ENCODE measurements around the gene BRSK2. TPM values are rescaled to one million over a fixed set of nuclear protein-coding genes. Genes with fewer than 3 reads are reported as not detected.

BRSK2 gene
- total RNA-seq, 1 experiment from 2014 or later = 32.2 TPM

Other genes with a start within 250 kb of the BRSK2 start
- 0.03 TPM for gene MUC5AC, start 232.0 kb upstream of the BRSK2 start, total RNA-seq (2021; ENCODE audit: unreplicated experiment)
- gene MUC5B, start 166.9 kb upstream of the BRSK2 start, total RNA-seq (2021; ENCODE audit: unreplicated experiment) = 1.2 TPM
- gene TOLLIP, start 80.3 kb upstream of the BRSK2 start, total RNA-seq (2021; ENCODE audit: unreplicated experiment) = 141 TPM
- 51.2 TPM for gene MOB2, start 96.8 kb downstream of the BRSK2 start, total RNA-seq (2021; ENCODE audit: unreplicated experiment)
- 5.5 TPM for gene DUSP8, start 182.3 kb downstream of the BRSK2 start, total RNA-seq (2021; ENCODE audit: unreplicated experiment)
- not detected for gene KRTAP5-1, start 195.3 kb downstream of the BRSK2 start, total RNA-seq (2021; ENCODE audit: unreplicated experiment)
- gene KRTAP5-2, start 208.4 kb downstream of the BRSK2 start, total RNA-seq (2021; ENCODE audit: unreplicated experiment) = not detected
- gene KRTAP5-3, start 218.5 kb downstream of the BRSK2 start, total RNA-seq (2021; ENCODE audit: unreplicated experiment) = not detected
- gene KRTAP5-4, start 232.2 kb downstream of the BRSK2 start, total RNA-seq (2021; ENCODE audit: unreplicated experiment) = not detected
- gene KRTAP5-5, start 239.8 kb downstream of the BRSK2 start, total RNA-seq (2021; ENCODE audit: unreplicated experiment) = not detected